Measurements from ENCODE around the gene ACTL7A.
"Not testable (repeated sequence)": the region's sequence is repeated elsewhere in the genome, so short reads cannot be mapped to it uniquely, and the experiment has no call there.

ACTL7A gene

GRCh38 chr9:108838017-108838416 is 24.0 kb upstream of the ACTL7A start:
- DNase-seq (ENCODE audit: low spot score), result no peak
- TF ChIP-seq, protein P1, sequence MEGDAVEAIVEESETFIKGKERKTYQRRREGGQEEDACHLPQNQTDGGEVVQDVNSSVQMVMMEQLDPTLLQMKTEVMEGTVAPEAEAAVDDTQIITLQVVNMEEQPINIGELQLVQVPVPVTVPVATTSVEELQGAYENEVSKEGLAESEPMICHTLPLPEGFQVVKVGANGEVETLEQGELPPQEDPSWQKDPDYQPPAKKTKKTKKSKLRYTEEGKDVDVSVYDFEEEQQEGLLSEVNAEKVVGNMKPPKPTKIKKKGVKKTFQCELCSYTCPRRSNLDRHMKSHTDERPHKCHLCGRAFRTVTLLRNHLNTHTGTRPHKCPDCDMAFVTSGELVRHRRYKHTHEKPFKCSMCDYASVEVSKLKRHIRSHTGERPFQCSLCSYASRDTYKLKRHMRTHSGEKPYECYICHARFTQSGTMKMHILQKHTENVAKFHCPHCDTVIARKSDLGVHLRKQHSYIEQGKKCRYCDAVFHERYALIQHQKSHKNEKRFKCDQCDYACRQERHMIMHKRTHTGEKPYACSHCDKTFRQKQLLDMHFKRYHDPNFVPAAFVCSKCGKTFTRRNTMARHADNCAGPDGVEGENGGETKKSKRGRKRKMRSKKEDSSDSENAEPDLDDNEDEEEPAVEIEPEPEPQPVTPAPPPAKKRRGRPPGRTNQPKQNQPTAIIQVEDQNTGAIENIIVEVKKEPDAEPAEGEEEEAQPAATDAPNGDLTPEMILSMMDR (IDR thresholded peaks at IDR 0.05; ENCODE audit: extremely low read depth, missing control alignments), result no peak

DNA sequence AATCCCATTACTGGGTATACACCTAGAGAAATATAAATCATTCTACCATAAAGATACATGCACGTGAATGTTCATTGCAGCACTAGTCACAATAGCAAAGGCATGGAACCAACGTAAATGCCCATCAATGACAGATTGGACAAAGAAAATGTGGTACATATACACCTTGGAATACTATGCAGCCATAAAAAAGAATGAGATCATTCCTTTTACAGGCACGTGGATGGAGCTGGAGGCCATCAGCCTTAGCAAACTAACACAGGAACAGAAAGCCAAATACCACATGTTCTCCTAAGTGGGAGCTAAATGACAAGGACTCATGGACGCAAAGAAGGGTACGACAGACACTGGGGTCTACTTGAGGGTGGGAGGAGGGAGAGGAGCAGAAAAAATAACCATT is 22.5 kb upstream of the ACTL7A start:
- DNase-seq (ENCODE audit: low spot score), result not testable (repeated sequence)

- no peak for DNase-seq (ENCODE audit: low spot score)
- TF ChIP-seq, protein P1 (IDR thresholded peaks at IDR 0.05; ENCODE audit: extremely low read depth, missing control alignments), result no peak
Observed at GRCh38 chr9:108842610-108843295, 19.3 kb upstream of the ACTL7A start.

GRCh38 chr9:108844391-108844790 is 17.7 kb upstream of the ACTL7A start:
- TF ChIP-seq, protein P1 (IDR thresholded peaks at IDR 0.05; ENCODE audit: extremely low read depth, missing control alignments), result no peak
- DNase-seq (ENCODE audit: low spot score), result no peak

DNA sequence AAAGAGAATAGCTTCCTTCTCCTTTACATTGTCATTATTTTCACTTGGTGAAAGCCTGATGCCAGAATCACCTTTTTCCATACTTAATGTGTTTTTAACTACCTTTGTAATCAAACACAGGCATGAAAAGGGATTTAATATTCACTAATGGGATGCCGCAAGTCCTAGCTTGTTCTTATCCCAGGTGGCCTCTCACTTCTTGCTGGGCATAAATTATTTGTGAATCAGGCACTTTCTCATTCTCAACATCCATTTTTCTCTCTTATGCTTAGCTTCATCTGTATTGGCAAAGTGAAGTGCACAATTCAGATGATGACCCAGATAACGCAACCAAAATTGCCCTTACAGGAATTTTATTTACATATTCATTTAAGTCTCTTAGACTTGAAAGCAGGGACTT is 17.2 kb upstream of the ACTL7A start:
- no peak for DNase-seq (ENCODE audit: low spot score)
- TF ChIP-seq, protein P1 (IDR thresholded peaks at IDR 0.05; ENCODE audit: extremely low read depth, missing control alignments), result no peak

GRCh38 chr9:108845507-108845906 is 16.6 kb upstream of the ACTL7A start:
- TF ChIP-seq, protein P1 (IDR thresholded peaks at IDR 0.05; ENCODE audit: extremely low read depth, missing control alignments), result no peak
- no peak for DNase-seq (ENCODE audit: low spot score)

GRCh38 chr9:108845947-108846346 is 16.1 kb upstream of the ACTL7A start:
- TF ChIP-seq, protein P1 (IDR thresholded peaks at IDR 0.05; ENCODE audit: extremely low read depth, missing control alignments), result no peak
- no peak for DNase-seq (ENCODE audit: low spot score)

DNA sequence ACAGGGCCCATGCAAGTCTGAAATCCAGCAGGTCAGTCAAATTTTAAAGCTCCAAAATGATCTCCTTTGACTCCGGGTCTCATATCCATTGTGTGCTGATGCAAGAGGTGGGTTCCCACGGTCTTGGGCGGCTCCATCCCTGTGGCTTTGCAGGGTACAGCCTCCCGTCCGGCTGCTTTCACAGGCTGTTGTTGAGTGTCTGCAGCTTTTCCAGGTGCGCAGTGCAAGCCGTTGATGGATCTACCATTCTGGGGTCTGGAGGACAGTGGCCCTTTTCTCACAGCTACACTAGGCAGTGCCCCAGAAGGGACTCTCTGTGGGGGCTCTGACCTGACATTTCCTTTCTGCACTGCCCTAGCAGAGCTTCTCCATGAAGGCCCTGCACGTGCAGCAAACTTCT is 13.8 kb upstream of the ACTL7A start:
- DNase-seq (ENCODE audit: low spot score), result not testable (repeated sequence)

All from GM20000 (cell line).